Adrenal gland (tissue), 12 donors: ENCODE data around the gene TOPORS. TPM values are rescaled to one million over a fixed set of nuclear protein-coding genes. Genes with fewer than 3 reads are reported as not detected.
A peak's percentile ranks its signal among the peaks of the same experiment; 100 is the strongest.
"Not testable (repeated sequence)": the region's sequence is repeated elsewhere in the genome, so short reads cannot be mapped to it uniquely, and the experiment has no call there.

Source experiments
- DNase-seq, 7 donors: peaks; one replicate each; pipeline ENCODE4 v3.0.0-alpha.2; 2019 to 2020
- H3K27ac ChIP-seq, 5 donors: fragments of 200-600 bp; sonication (generic) in 4 of 5; 1 replicate in 3 of 5; 2 replicates in 2 of 5; pipeline versions ENCODE4 v1.5.1 to v1.8.0; 2016 to 2020; ENCODE audit warnings: mild to moderate bottlenecking in 1 of 5
- H3K27me3 ChIP-seq: fragments of 200-600 bp; 2 replicates; pipeline ENCODE4 v1.8.0; 2021
- H3K36me3 ChIP-seq, 2 donors: fragments of 200-600 bp; replicated peaks in 1 of 2; 1 replicate in 1 of 2; 2 replicates in 1 of 2; pipeline versions ENCODE4 v1.5.1 to v1.8.0; 2018 to 2022
- H3K4me1 ChIP-seq, 2 donors: fragments of 200-600 bp; replicated peaks in 1 of 2; 1 replicate in 1 of 2; 2 replicates in 1 of 2; pipeline versions ENCODE4 v1.5.1 to v1.8.0; 2018 to 2021
- H3K4me3 ChIP-seq, 4 donors: fragments of 200-600 bp; sonication (generic) in 3 of 4; one replicate each; pipeline ENCODE4 v1.5.1; 2016 to 2018
- H3K9me3 ChIP-seq, 3 donors: fragments of 200-600 bp; sonication (generic) in 1 of 3; replicated peaks in 1 of 3; 1 replicate in 2 of 3; 2 replicates in 1 of 3; pipeline versions ENCODE4 v1.5.1 to v1.8.0; 2016 to 2021
- POLR2A ChIP-seq, 2 donors: fragments of 450-650 bp; IDR thresholded peaks; one replicate each; pipeline ENCODE4 v1.6.1; 2017; ENCODE audit warnings: antibody characterized with exemption in 2 of 2, mild to moderate bottlenecking in 2 of 2, moderate library complexity in 1 of 2
- WGBS, 4 donors: extraction: QIAGEN DNeasy Blood & Tissue Kit in 2 of 4; methylation state at CpG; one replicate each; pipeline versions ENCODE4 v1.1.5 to v1.1.7; 2013 to 2017; 5-methylcytosine and 5-hydroxymethylcytosine counted together
- intact Hi-C, 2 donors: fragments of 100-400 bp; cut with DNase I; formaldehyde crosslinking; loops; one replicate each; pipeline versions ENCODE4 v1.14.1 to v1.15.0; 2022 to 2023
- polyA plus RNA-seq, 3 donors: library from polyadenylated mRNA; stranded (reverse); fragments of 200-250 nt in 2 of 3; fragments of 350-450 nt in 1 of 3; fragmentation: Illumina TruSeq in 1 of 3; extraction: RNeasy Lipid Tissue Mini Kit (QIAGEN cat#74804) in 1 of 3; gene quantifications; one replicate each; pipeline ENCODE4 v1.2.3, GENCODE V29; 2013 to 2014
- total RNA-seq, 9 donors: library from RNA; depleted of rRNA in 4 of 9; stranded (reverse); fragments of >200 nt in 4 of 9; fragments of 120-200 nt in 1 of 9; fragmentation: NEBNext Ultra II Directional in 1 of 9; extraction: Animal tissue kit (Norgen Biotek cat#: 25700) in 1 of 9; gene quantifications; one replicate each; pipeline versions ENCODE4 v1.1.0 to v1.2.4, GENCODE V29; 2013 to 2023
- TF ChIP-seq, protein P1 (sequence below), 6 experiments: fragments of 450-650 bp in 4 of 6; fragments of 200-600 bp in 2 of 6; sonication (generic) in 1 of 6; IDR thresholded peaks; 1 replicate in 5 of 6; 2 replicates in 1 of 6; pipeline versions ENCODE4 v1.5.1 to v1.8.0; 2016 to 2021; ENCODE audit warnings: antibody characterized with exemption in 6 of 6, mild to moderate bottlenecking in 2 of 6, moderate library complexity in 1 of 6
- donor health status: healthy with polysubstance abuse.
- donor health status: Bipolar disorder and iron deficiency.
- donor health status: DM: yes; HTN: yes; CAD: no.
- donor health status: DM: no; HTN: no; CAD: no.
- donor health status: DM: no; HTN: no; CAD: no.
- donor health status: DM: yes; HTN: yes; CAD: no.

TOPORS gene
- total and polyA plus RNA-seq, 12 donors = 7.6 to 25.3 (median 15.9) TPM

- Histone ChIP-seq H3K4me1 (peaks cover 0 to 30% of the 10 kb centered on the region in 2 donors), H3K4me3 (peak overlapping the region; percentile 10 to 86 (median 66)), H3K27ac (peak overlapping the region; percentile 92 to 99 (median 96)), H3K36me3 (no peaks in the 10 kb centered on the region), H3K27me3 (no peaks in the 10 kb centered on the region), H3K9me3 (no peaks in the 10 kb centered on the region)
- TF ChIP-seq, protein P1, sequence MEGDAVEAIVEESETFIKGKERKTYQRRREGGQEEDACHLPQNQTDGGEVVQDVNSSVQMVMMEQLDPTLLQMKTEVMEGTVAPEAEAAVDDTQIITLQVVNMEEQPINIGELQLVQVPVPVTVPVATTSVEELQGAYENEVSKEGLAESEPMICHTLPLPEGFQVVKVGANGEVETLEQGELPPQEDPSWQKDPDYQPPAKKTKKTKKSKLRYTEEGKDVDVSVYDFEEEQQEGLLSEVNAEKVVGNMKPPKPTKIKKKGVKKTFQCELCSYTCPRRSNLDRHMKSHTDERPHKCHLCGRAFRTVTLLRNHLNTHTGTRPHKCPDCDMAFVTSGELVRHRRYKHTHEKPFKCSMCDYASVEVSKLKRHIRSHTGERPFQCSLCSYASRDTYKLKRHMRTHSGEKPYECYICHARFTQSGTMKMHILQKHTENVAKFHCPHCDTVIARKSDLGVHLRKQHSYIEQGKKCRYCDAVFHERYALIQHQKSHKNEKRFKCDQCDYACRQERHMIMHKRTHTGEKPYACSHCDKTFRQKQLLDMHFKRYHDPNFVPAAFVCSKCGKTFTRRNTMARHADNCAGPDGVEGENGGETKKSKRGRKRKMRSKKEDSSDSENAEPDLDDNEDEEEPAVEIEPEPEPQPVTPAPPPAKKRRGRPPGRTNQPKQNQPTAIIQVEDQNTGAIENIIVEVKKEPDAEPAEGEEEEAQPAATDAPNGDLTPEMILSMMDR (IDR thresholded peaks at IDR 0.05) = no peak
- no peak for TF ChIP-seq POLR2A (IDR thresholded peaks at IDR 0.05)
- intact Hi-C loops = no loop called here
- no peak for DNase-seq
- 2 to 7% (median 4%) methylated on average over 6 to 10 of the region's 10 CpGs for WGBS, 4 donors
Measured at GRCh38 chr9:32550150-32550561, 2.2 kb downstream of the TOPORS start.

DNA sequence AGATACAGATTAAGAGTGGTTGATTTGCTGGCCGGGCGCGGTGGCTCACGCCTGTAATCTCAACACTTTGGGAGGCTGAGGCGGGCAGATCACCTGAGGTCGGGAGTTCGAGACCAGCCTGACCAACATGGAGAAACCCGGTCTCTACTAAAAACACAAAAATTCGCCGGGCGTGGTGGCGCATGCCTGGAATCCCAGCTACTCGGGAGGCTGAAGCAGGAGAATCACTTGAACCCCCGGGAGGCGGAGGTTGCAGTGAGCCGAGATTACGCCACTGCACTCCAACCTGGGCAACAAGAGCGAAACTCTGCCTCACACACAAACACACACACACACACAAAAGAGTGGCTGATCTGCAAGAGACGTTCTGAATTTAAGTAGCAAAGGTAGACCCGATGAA, 4.2 kb downstream of the TOPORS start:
- 95 to 97% (median 97%) methylated on average over 19 to 20 of the region's 20 CpGs for WGBS, 4 donors
- H3K27ac ChIP-seq, H3K36me3 ChIP-seq, H3K9me3 ChIP-seq, H3K4me3 ChIP-seq, intact Hi-C loops, DNase-seq, H3K27me3 ChIP-seq: not testable (repeated sequence)
- H3K4me1 ChIP-seq = peaks cover 4 to 43% of the 10 kb centered on the region in 2 donors

DNA sequence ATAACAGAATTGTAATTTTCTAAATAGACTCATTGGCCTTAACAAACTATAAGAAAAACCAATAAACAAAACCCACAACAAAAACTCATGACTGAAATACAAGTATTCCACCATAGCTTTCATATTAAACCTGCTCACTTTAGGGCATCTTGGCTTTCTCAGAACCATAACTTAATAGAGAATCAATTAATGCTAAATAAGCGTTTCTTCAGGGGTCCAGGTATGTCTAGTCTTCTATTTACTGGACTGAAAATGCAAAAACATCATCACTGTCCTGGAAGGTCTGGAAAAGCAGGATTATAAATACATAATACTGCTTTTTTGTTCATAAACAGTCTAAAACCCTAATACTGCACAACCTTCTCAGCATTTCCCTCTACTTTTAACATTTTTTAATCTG, 6.5 kb downstream of the TOPORS start:
- DNase-seq = no peak
- H3K9me3 ChIP-seq = no peaks in the 10 kb centered on the region
- peaks cover 4 to 37% of the 10 kb centered on the region in 2 donors for H3K4me1 ChIP-seq
- 68 to 100% (median 89%) methylated on average over 1 of the region's 1 CpG for WGBS, 4 donors
- H3K4me3 ChIP-seq = no peak overlapping the region
- no peak overlapping the region for H3K27ac ChIP-seq
- intact Hi-C loops = no loop called here
- H3K27me3 ChIP-seq = no peaks in the 10 kb centered on the region
- peaks cover 0 to 20% of the 10 kb centered on the region in 2 donors for H3K36me3 ChIP-seq
- no peak for TF ChIP-seq POLR2A (IDR thresholded peaks at IDR 0.05)
- TF ChIP-seq, protein P1 (IDR thresholded peaks at IDR 0.05) = no peak

DNA sequence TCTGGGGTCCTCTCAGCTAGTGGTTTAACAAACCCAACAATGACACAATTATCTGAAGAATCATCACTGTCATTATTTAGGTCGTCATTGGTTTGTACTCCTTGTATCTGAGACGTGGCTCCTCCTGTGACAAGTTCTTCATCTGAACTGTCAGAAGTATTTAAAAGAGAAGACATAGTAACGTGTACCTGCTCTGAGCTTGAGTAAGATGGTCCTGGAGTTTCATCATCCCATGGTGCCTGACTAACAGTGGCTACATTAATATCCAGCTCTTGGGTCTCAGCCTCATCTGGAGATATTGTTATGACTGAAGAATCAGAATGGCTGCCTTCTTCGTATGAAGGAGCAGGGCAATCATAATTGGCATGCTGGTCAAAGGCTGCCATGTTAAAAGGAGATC, 9.3 kb downstream of the TOPORS start:
- Histone ChIP-seq H3K27ac (no peak overlapping the region), H3K4me3 (no peak overlapping the region), H3K4me1 (peaks cover 4 to 23% of the 10 kb centered on the region in 2 donors), H3K27me3 (no peaks in the 10 kb centered on the region), H3K9me3 (no peaks in the 10 kb centered on the region), H3K36me3 (peaks cover 0 to 20% of the 10 kb centered on the region in 2 donors)
- TF ChIP-seq, protein P1 (IDR thresholded peaks at IDR 0.05) = no peak
- TF ChIP-seq POLR2A (IDR thresholded peaks at IDR 0.05) = no peak
- 96 to 100% (median 97%) methylated on average over 4 of the region's 4 CpGs for WGBS, 4 donors
- DNase-seq = no peak
- intact Hi-C loops = no loop called here

- DNase-seq = no peak
- Histone ChIP-seq H3K9me3 (no peaks in the 10 kb centered on the region), H3K4me3 (no peak overlapping the region), H3K27ac (no peak overlapping the region), H3K4me1 (no peaks in the 10 kb centered on the region), H3K27me3 (no peaks in the 10 kb centered on the region), H3K36me3 (no peaks in the 10 kb centered on the region)
- WGBS, 4 donors = 96 to 98% (median 97%) methylated on average over 4 of the region's 4 CpGs
- TF ChIP-seq, protein P1 (IDR thresholded peaks at IDR 0.05) = no peak
- TF ChIP-seq POLR2A (IDR thresholded peaks at IDR 0.05) = no peak
- intact Hi-C loops = no loop called here
Measured at GRCh38 chr9:32533816-32534215, 18.6 kb downstream of the TOPORS start.
